SH-SY5Y (cell line): ENCODE data around the gene SLC66A3.

Experiments
- GATA2 ChIP-seq: IDR thresholded peaks from 2 replicates; pipeline ENCODE4 v1.6.1; 2011; ENCODE audit warnings: mild to moderate bottlenecking, low read depth, low read length
- GATA3 ChIP-seq: IDR thresholded peaks from 2 replicates; pipeline ENCODE4 v1.6.1; 2011; ENCODE audit warnings: low read depth, mild to moderate bottlenecking, low read length, moderate library complexity

SLC66A3 gene

DNA sequence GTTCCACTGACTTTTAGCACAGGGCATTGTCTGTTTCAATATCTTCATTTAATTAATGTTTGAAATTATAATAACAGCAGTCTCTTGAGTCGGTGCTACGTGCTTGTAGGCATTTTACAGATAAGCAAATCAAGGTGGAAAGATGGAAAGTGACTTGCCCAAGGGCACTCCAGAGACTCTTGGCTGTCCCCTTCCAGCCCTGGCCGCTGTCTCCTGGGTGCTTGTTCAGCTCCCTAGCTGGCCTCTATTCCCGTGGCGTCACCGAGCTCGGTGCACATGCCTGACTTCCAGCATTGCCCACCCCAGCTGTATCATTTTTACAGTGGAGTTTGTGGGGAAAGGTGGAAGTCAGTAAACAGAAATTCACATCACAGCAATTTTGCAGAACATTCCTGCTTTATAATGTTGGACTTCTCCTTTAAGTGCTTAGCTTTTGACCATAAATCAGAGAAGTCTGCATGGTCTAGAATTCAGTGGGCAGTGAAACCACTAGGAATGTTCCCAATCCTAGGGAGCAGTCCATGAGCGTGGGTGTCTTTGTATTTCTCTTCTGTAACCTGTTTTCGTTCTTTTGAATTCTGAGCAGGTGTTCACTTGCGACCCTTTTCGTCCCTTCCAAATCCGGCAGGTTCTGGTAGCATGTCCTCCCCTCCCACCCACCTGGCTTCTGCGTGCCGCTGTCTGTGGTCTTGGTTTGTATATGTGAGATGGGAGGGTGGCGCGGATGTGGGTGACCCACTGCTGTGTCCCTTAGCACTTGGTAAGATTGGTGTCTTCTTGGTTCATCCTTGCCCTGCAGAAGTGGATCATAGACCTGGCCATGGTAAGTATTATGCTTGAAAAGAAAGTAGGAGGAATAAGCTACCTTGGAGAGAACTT is 8.4 kb downstream of the SLC66A3 start:
- TF ChIP-seq GATA2 (no peak), GATA3 (no peak)

- TF ChIP-seq GATA2 (no peak), GATA3 (no peak)
Observed at GRCh38 chr2:11166476-11166875, 11.2 kb downstream of the SLC66A3 start.

GRCh38 chr2:11168488-11168887 is 13.2 kb downstream of the SLC66A3 start:
- TF ChIP-seq GATA3: no peak
- no peak for TF ChIP-seq GATA2

DNA sequence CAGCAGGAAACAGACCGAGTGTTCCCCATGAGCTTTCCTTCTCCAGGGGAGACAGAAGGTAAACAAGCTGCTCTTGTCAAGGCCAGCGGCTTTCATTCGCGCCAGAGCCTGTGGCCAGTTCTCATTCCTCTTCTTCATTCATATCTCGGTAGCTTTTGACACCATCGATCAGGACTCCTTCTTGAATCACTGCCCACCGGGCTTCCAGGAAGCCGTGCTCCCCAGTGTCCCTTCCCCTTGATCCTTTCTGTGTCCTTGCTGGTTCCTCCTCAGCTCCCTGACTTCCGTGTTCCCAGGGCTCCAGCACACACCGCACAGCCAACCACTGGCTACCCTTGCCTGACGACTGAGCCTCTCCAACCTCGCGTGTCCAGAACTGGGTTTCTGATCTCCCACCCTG is 14.1 kb downstream of the SLC66A3 start:
- TF ChIP-seq GATA3 (no peak), GATA2 (no peak)

- TF ChIP-seq GATA3: no peak
- no peak for TF ChIP-seq GATA2
Observed at GRCh38 chr2:11174222-11174621, 19.0 kb downstream of the SLC66A3 start.

GRCh38 chr2:11175293-11175795 is 20.1 kb downstream of the SLC66A3 start:
- TF ChIP-seq GATA2 (no peak), GATA3 (no peak)

DNA sequence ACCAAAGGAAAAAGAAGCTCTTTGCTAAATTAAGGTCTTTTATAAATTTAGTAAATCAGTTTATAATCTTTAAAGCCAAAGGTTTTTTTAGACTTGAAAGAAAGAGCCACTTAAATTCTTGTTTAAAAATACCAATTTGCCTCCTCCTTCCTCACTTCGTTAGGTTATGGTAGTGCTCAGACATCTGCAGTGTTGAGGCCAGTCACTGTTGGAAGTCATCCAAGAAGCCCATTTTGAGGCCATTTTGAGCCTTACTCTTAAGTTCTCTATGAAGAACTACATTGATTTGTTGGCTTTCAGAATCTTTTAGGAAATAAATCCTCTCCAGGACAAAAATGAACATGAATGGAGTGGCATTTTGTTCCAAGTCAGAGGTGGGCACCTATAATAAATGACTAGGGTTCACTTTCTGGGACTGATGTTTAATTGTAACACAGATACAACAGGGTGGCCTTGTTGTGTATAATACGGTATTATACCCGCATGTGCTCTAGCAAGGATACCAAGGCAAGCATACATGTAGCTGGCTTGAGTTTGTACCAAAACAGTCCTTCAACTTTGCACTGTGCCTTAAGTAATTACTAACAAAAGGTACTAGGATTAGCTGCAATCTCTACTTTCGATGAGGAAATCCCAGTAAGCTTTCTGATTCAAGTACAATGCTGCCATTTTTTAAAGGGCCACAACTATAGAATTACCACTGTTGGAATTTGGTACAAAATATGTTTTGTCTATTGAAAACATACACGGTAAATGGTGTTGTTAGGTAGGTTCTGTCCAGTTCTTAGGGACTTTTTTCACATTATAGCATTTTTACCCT is 22.8 kb downstream of the SLC66A3 start:
- TF ChIP-seq GATA3 (no peak), GATA2 (no peak)

DNA sequence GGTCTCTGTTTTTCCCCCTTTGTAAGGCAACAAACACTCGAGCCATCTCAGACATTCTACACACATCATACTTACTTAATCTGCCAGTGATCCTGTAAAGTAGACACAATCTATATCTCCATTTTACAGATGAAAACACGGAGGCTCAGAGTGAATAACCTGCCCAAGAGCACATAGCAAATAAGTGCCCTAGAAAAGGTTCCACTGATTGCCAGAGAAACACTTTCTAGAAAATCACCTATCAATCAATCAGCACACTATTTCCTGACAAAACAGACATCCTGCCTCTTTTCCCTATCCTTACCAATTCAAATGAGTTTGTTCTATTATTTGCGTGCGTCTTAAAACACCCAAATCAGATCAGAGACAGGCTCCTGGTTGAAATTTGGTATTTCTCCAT is 23.9 kb downstream of the SLC66A3 start:
- TF ChIP-seq GATA2: no peak
- no peak for TF ChIP-seq GATA3

DNA sequence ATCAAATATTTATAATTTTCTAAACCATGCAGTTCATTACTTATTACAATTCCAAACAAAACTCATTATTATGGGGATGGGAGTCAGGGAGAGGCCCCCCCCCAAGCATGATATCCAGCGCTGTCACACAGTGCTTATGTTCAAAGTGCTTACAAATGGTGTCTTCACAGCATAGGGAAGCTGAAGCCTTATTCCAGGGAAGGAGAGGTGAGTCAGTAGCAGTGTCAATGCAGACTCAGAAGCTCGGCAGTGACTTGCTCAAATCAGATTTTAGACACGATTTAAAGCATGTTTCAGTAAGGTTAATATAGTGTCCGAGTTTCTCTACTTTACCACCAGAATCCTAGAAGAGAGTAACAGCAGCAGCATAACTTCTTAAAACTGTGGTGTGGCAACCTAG is 24.6 kb downstream of the SLC66A3 start:
- TF ChIP-seq GATA2 (no peak), GATA3 (no peak)

GRCh38 chr2:11180653-11181052 is 25.4 kb downstream of the SLC66A3 start:
- TF ChIP-seq GATA2 (no peak), GATA3 (no peak)

- TF ChIP-seq GATA2: no peak
- TF ChIP-seq GATA3: no peak
Observed at GRCh38 chr2:11182951-11183350, 27.7 kb downstream of the SLC66A3 start.

DNA sequence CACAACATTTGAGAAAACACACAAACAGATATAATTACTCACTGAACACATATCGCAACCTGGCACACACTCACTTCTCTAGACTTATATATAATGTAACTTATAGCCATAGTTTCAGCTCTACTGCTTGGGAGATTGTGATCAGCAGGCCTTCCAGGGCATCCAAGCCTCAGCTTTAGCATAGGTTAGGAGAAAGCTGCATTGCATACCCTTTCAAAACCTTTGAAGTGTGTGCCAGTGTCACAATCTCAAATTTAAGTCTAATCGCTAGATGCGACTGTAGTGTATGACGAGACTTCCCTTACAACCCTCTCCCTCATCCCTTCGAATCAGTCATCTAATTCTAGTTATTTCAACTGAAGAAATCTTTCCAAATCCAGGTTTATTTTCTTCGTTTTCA is 30.9 kb downstream of the SLC66A3 start:
- TF ChIP-seq GATA3 (no peak), GATA2 (no peak)

DNA sequence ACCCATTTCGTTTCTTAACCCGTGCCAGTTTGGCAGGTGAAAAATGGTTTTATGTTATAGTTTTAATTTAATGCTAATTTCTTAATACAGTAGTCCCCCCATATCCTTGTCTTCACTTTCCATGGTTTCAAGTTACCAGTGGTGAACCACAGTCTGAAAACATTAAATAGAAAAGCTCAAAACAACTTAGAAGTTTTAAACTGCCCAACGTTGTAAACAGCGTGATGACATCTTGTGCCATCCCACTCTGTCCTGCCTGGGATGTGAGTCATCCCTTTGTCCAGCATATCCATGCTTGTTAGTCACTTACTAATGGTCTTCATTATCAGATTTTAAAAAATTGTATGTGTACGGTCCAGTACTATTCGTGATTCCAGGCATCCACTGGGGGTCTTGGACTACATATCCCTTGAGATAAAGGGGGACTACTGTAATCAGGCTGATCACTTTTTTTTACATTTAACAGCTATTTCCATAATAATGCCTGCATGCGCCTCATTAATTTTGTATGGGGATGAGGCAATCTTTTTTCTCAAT is 31.9 kb downstream of the SLC66A3 start:
- TF ChIP-seq GATA2 (no peak), GATA3 (no peak; the same call in 1 of the 2 replicates)

DNA sequence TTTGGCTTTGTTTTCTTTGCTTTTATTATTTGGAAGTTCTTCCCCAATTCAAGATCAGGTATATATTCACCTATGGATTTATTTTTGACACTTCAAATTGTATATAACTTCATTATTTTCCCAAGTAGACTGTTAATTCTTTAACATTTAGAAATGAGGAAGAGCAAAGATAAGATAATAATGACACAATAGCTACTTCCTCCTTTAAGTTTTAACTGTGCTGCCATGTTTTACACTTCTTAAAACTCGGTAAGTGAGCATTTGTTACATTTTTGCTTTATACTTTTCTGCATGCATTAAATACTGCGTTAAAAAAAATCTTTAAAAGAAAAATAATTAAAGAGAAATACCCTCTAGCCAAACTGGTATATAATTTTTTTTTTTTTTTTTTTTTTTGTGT is 32.5 kb downstream of the SLC66A3 start:
- TF ChIP-seq GATA2: no peak
- TF ChIP-seq GATA3: no peak

DNA sequence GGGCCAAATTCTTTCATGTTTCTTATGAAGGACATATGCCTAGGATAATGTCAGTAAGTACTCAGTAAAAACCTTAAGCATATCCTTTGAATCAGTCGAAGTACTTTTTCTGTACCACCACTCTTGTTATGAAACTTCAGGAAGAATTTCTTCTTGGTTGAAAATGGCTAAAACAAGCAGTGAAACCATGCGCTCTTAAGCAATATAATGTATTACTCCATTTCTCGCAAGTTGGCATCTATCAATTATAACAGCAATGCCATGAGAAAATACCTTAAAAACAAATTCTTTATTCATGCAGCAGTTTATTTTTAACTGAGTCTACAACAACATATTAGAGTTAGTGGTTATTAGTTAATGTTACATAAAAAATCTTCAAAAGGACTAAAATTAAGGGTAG is 41.0 kb downstream of the SLC66A3 start:
- TF ChIP-seq GATA2 (no peak), GATA3 (no peak)
